GM10248 (cell line): ENCODE measurements around the gene REEP1.
"Not testable (repeated sequence)": the region's sequence is repeated elsewhere in the genome, so short reads cannot be mapped to it uniquely, and the experiment has no call there.

Source experiments
- CTCF ChIA-PET: fragments of 300-600 bp; sonication (Branson Sonifier 250); formaldehyde crosslinking; extraction: SDS; loops from one replicate; lab custom pipeline; 2021; ENCODE audit warnings: antibody characterized with exemption; lab: Yijun Ruan, JAX
- POLR2A ChIA-PET: fragments of 350-650 bp; sonication (Branson Sonifier 250); formaldehyde crosslinking; extraction: SDS; loops from one replicate; lab custom pipeline; 2020; ENCODE audit warnings: antibody characterized with exemption; lab: Yijun Ruan, JAX
- DNase-seq: peaks from one replicate; pipeline ENCODE4 v3.0.0; 2012; ENCODE audit errors: extremely low spot score
- TF ChIP-seq, protein P1 (sequence below): IDR thresholded peaks from 2 replicates; pipeline ENCODE4 v1.5.1; 2012; ENCODE audit warnings: mild to moderate bottlenecking, low read depth; ENCODE audit errors: extremely low read depth, missing control alignments, control extremely low read depth

REEP1 gene

GRCh38 chr2:86352137-86352726 is 14.8 kb upstream of the REEP1 start:
- DNase-seq = no peak
- ChIA-PET POLR2A (no interaction called here), CTCF (interaction anchor here (0.7 to 2.8 kb wide), 5 partner anchors 14 to 131 kb away, joined by 3 to 13 read pairs (median 3); no protein-coding TSS in a partner anchor)
- TF ChIP-seq, protein P1, sequence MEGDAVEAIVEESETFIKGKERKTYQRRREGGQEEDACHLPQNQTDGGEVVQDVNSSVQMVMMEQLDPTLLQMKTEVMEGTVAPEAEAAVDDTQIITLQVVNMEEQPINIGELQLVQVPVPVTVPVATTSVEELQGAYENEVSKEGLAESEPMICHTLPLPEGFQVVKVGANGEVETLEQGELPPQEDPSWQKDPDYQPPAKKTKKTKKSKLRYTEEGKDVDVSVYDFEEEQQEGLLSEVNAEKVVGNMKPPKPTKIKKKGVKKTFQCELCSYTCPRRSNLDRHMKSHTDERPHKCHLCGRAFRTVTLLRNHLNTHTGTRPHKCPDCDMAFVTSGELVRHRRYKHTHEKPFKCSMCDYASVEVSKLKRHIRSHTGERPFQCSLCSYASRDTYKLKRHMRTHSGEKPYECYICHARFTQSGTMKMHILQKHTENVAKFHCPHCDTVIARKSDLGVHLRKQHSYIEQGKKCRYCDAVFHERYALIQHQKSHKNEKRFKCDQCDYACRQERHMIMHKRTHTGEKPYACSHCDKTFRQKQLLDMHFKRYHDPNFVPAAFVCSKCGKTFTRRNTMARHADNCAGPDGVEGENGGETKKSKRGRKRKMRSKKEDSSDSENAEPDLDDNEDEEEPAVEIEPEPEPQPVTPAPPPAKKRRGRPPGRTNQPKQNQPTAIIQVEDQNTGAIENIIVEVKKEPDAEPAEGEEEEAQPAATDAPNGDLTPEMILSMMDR = no peak

GRCh38 chr2:86350751-86351150 is 13.3 kb upstream of the REEP1 start:
- no peak for DNase-seq
- ChIA-PET POLR2A (no interaction called here), CTCF (interaction anchor here (1.8 to 2.8 kb wide), 2 partner anchors 21 to 130 kb away, joined by 5 to 13 read pairs; no protein-coding TSS in a partner anchor)
- TF ChIP-seq, protein P1 = no peak

GRCh38 chr2:86347401-86347800 is 10.0 kb upstream of the REEP1 start:
- POLR2A ChIA-PET = no interaction called here
- no peak for DNase-seq
- TF ChIP-seq, protein P1 = no peak
- CTCF ChIA-PET = no interaction called here

- DNase-seq, POLR2A ChIA-PET, CTCF ChIA-PET: not testable (repeated sequence)
Observed at GRCh38 chr2:86345783-86346370, 8.5 kb upstream of the REEP1 start.

- CTCF ChIA-PET = interaction anchor here (0.9 to 1.5 kb wide), 4 partner anchors 23 to 123 kb away, joined by 3 to 4 read pairs (median 3); no protein-coding TSS in a partner anchor
- TF ChIP-seq, protein P1 = no peak
- POLR2A ChIA-PET = no interaction called here
- no peak for DNase-seq
Observed at GRCh38 chr2:86344404-86344803, 7.0 kb upstream of the REEP1 start.

DNA sequence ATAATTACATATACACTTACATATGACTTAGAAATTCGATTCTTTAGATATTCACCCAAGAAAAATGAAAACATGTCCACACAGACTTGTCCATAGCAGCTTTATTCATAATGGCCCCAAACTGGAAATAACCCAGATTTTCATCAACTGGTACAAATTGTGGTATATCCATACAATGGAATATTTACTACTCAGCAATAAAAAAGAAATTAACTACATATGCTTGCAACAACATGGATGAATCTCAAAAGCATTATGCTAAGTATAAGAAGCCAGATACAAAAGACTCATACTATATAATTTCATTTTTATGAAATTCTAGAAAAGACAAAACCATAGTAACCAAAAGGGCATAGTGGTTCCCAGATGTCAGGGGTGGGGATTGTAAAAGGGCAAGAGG is 5.1 kb upstream of the REEP1 start:
- ChIA-PET POLR2A (no interaction called here), CTCF (interaction anchor here (1.0 kb wide), 1 partner anchor 8 kb away, joined by 3 read pairs; no protein-coding TSS in a partner anchor)
- TF ChIP-seq, protein P1 = no peak
- DNase-seq = no peak

DNA sequence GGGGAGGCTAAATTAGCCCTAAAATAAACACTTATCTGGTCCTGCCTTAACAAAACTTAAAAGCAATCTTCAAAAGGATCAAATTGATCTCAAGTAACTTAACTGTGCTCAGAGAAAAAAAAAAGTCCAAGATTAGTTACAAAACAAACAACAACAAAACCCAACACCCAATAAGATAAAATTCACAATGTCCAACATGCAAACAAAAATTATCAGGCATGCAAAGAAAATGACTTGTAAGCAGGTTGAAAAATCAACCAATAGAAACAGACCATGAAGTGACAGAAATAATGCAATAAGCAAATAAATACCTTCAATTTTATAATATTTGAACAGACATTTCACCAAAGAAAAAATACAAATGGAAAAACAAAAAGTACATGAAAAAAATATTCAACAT is 4.0 kb upstream of the REEP1 start:
- POLR2A ChIA-PET = no interaction called here
- TF ChIP-seq, protein P1 = no peak
- DNase-seq = no peak
- CTCF ChIA-PET = no interaction called here
